Mononuclear cell (primary cell): ENCODE data around the gene TAPBP. TPM values are rescaled to one million over a fixed set of nuclear protein-coding genes. Genes with fewer than 3 reads are reported as not detected.
"Not testable (repeated sequence)": the region's sequence is repeated elsewhere in the genome, so short reads cannot be mapped to it uniquely, and the experiment has no call there.

ENCODE experiments used
- H3K27me3 ChIP-seq: 2 replicates; pipeline ENCODE4 v1.6.0; 2011; ENCODE audit warnings: low read length, control low read depth; ENCODE audit not compliant: insufficient read depth
- H3K4me1 ChIP-seq: 2 replicates; pipeline ENCODE4 v1.5.1; 2011; ENCODE audit warnings: mild to moderate bottlenecking, low read length, control low read depth; ENCODE audit not compliant: insufficient read depth
- H3K4me3 ChIP-seq: 2 replicates; pipeline ENCODE4 v1.5.1; 2011; ENCODE audit warnings: mild to moderate bottlenecking, low read length, moderate library complexity
- H3K9me3 ChIP-seq: 2 replicates; pipeline ENCODE4 v1.5.1; 2011; ENCODE audit warnings: low read depth, mild to moderate bottlenecking, control low read depth, low read length
- total RNA-seq: library from RNA; depleted of rRNA; stranded (reverse); fragments of >200 nt; gene quantifications from one replicate; pipeline ENCODE4 v1.2.3, GENCODE V29; 2012

The TAPBP gene
- total RNA-seq, 1 donor, result 188 TPM

- Histone ChIP-seq H3K9me3 (no peaks in the 10 kb centered on the region), H3K27me3 (no peaks in the 10 kb centered on the region), H3K4me3 (no peak overlapping the region), H3K4me1 (peaks cover 24% of the 10 kb centered on the region)
Observed at GRCh38 chr6:33295621-33296369, 18.1 kb downstream of the TAPBP start.

GRCh38 chr6:33294086-33294823 is 19.6 kb downstream of the TAPBP start:
- Histone ChIP-seq H3K9me3 (no peaks in the 10 kb centered on the region), H3K4me3 (no peak overlapping the region), H3K4me1 (peaks cover 24% of the 10 kb centered on the region), H3K27me3 (no peaks in the 10 kb centered on the region)

- Histone ChIP-seq H3K9me3 (no peaks in the 10 kb centered on the region), H3K27me3 (no peaks in the 10 kb centered on the region), H3K4me1 (peaks cover 29% of the 10 kb centered on the region), H3K4me3 (no peak overlapping the region)
Observed at GRCh38 chr6:33292996-33293682, 20.7 kb downstream of the TAPBP start.

GRCh38 chr6:33290459-33290858 is 23.4 kb downstream of the TAPBP start:
- Histone ChIP-seq H3K4me1 (peaks cover 28% of the 10 kb centered on the region), H3K9me3 (no peaks in the 10 kb centered on the region), H3K4me3 (no peak overlapping the region), H3K27me3 (no peaks in the 10 kb centered on the region)

- Histone ChIP-seq H3K9me3 (no peaks in the 10 kb centered on the region), H3K4me3 (peak overlapping the region; percentile 77), H3K27me3 (no peaks in the 10 kb centered on the region), H3K4me1 (peaks cover 28% of the 10 kb centered on the region)
Observed at GRCh38 chr6:33289784-33290315, 24.0 kb downstream of the TAPBP start.

GRCh38 chr6:33288921-33289783 is 24.7 kb downstream of the TAPBP start, which contains the start of the genes PFDN6 and WDR46:
TSS of gene PFDN6 (plus strand) at chr6:33289601. CDS start at chr6:33289857, 256 bp downstream.
TSS of gene WDR46 (minus strand) at chr6:33289239. CDS start at chr6:33289170, 69 bp downstream.
- Histone ChIP-seq H3K27me3 (no peaks in the 10 kb centered on the region), H3K4me3 (peak within 1 kb of the TSS; percentile 77), H3K4me1 (peaks cover 28% of the 10 kb centered on the region), H3K9me3 (no peaks in the 10 kb centered on the region)

- Histone ChIP-seq H3K9me3 (no peaks in the 10 kb centered on the region), H3K27me3 (no peaks in the 10 kb centered on the region), H3K4me3 (peak overlapping the region; percentile 77), H3K4me1 (peaks cover 28% of the 10 kb centered on the region)
Observed at GRCh38 chr6:33288141-33288920, 25.5 kb downstream of the TAPBP start.

GRCh38 chr6:33286946-33287914 is 26.6 kb downstream of the TAPBP start:
- no peak overlapping the region for H3K4me3 ChIP-seq

GRCh38 chr6:33285214-33285613 is 28.7 kb downstream of the TAPBP start:
- not testable (repeated sequence) for H3K9me3 ChIP-seq, H3K27me3 ChIP-seq, H3K4me3 ChIP-seq
- H3K4me1 ChIP-seq, result peaks cover 27% of the 10 kb centered on the region

More at GRCh38 chr6:33286946-33287914, 26.6 kb downstream of the TAPBP start:
- H3K9me3 ChIP-seq, result no peaks in the 10 kb centered on the region
- H3K4me1 ChIP-seq, result peaks cover 28% of the 10 kb centered on the region
- H3K27me3 ChIP-seq, result no peaks in the 10 kb centered on the region

- H3K27me3 ChIP-seq, result no peaks in the 10 kb centered on the region
Observed at GRCh38 chr6:33280539-33280938, 33.3 kb downstream of the TAPBP start.

GRCh38 chr6:33279971-33280511 is 33.8 kb downstream of the TAPBP start:
- Histone ChIP-seq H3K4me3 (no peak overlapping the region), H3K27me3 (no peaks in the 10 kb centered on the region), H3K9me3 (no peaks in the 10 kb centered on the region), H3K4me1 (peaks cover 47% of the 10 kb centered on the region)

More at GRCh38 chr6:33280539-33280938, 33.3 kb downstream of the TAPBP start:
- Histone ChIP-seq H3K9me3 (no peaks in the 10 kb centered on the region), H3K4me1 (peaks cover 42% of the 10 kb centered on the region), H3K4me3 (no peak overlapping the region)

GRCh38 chr6:33279257-33279695 is 34.6 kb downstream of the TAPBP start:
- peaks cover 55% of the 10 kb centered on the region for H3K4me1 ChIP-seq
- no peaks in the 10 kb centered on the region for H3K27me3 ChIP-seq
- no peak overlapping the region for H3K4me3 ChIP-seq
- no peaks in the 10 kb centered on the region for H3K9me3 ChIP-seq
